Fibroblast of lung (primary cell): ENCODE results near the gene ANXA3. TPM values are rescaled to one million over a fixed set of nuclear protein-coding genes. Genes with fewer than 3 reads are reported as not detected.

Source experiments
- DNase-seq, 2 donors: peaks; one replicate each; pipeline versions ENCODE4 v3.0.0 to v3.0.0-alpha.2; 2010; ENCODE audit warnings: low read depth in 2 of 2
- H2AFZ ChIP-seq: 2 replicates; pipeline ENCODE4 v1.5.1; 2012; ENCODE audit warnings: low read length, control low read depth, inconsistent platforms
- H3K27ac ChIP-seq: 2 replicates; pipeline ENCODE4 v1.5.1; 2011; ENCODE audit warnings: low read length, control low read depth; ENCODE audit not compliant: insufficient read depth
- H3K27me3 ChIP-seq: 2 replicates; pipeline ENCODE4 v1.5.1; 2011; ENCODE audit warnings: mild to moderate bottlenecking, low read length; ENCODE audit not compliant: control insufficient read depth, insufficient read depth
- H3K36me3 ChIP-seq: 2 replicates; pipeline ENCODE4 v1.5.1; 2011; ENCODE audit warnings: low read length; ENCODE audit not compliant: control insufficient read depth, insufficient read depth
- H3K4me1 ChIP-seq: 2 replicates; pipeline ENCODE4 v1.5.1; 2011; ENCODE audit warnings: low read length; ENCODE audit not compliant: control insufficient read depth, insufficient read depth; ENCODE audit errors: extremely low read depth
- H3K4me2 ChIP-seq: 2 replicates; pipeline ENCODE4 v1.5.1; 2011; ENCODE audit warnings: low read length, control low read depth; ENCODE audit not compliant: insufficient read depth; ENCODE audit errors: extremely low read depth
- H3K4me3 ChIP-seq, 4 experiments: fragments of 200-600 bp in 1 of 4; sonication (generic) in 1 of 4; replicated peaks in 1 of 4; 2 replicates each; pipeline ENCODE4 v1.5.1; 2011 to 2016; ENCODE audit warnings: low read length in 4 of 4, low read depth in 3 of 4, mild to moderate bottlenecking in 3 of 4, control low read depth in 2 of 4, inconsistent platforms in 1 of 4, mixed read lengths in 1 of 4; ENCODE audit not compliant: insufficient read depth in 1 of 4; ENCODE audit errors: control extremely low read depth in 1 of 4
- H3K79me2 ChIP-seq: 2 replicates; pipeline ENCODE4 v1.5.1; 2012; ENCODE audit warnings: mild to moderate bottlenecking, low read length, inconsistent platforms; ENCODE audit not compliant: control insufficient read depth, insufficient read depth
- H3K9ac ChIP-seq: 2 replicates; pipeline ENCODE4 v1.5.1; 2011; ENCODE audit warnings: mild to moderate bottlenecking, low read length, control low read depth; ENCODE audit not compliant: insufficient read depth
- H3K9me3 ChIP-seq: 2 replicates; pipeline ENCODE4 v1.5.1; 2012; ENCODE audit warnings: low read depth, low read length; ENCODE audit not compliant: control insufficient read depth, insufficient read depth
- H4K20me1 ChIP-seq: 2 replicates; pipeline ENCODE4 v1.5.1; 2011; ENCODE audit warnings: low read length; ENCODE audit not compliant: control insufficient read depth, insufficient read depth; ENCODE audit errors: extremely low read depth
- CTCF ChIP-seq, 2 donors: IDR thresholded peaks in 1 of 2; conservative IDR thresholded peaks in 1 of 2; 1 replicate in 1 of 2; 2 replicates in 1 of 2; pipeline ENCODE4 v1.5.1; 2011 to 2012; ENCODE audit warnings: low read length in 2 of 2, control low read depth in 1 of 2, inconsistent platforms in 1 of 2, low read depth in 1 of 2, mild to moderate bottlenecking in 1 of 2
- EZH2 ChIP-seq: IDR thresholded peaks from 2 replicates; pipeline ENCODE4 v1.5.1; 2012; ENCODE audit warnings: low read length, control low read depth, mild to moderate bottlenecking; ENCODE audit errors: missing control alignments
- polyA plus RNA-seq, 2 donors: library from polyadenylated mRNA; depleted of rRNA in 1 of 2; stranded (reverse) in 1 of 2; unstranded in 1 of 2; fragments of >200 nt; gene quantifications; 2 replicates each; pipeline ENCODE4 v1.2.1, GENCODE V29; 2011 to 2012; ENCODE audit warnings: missing spikeins in 1 of 2
- total RNA-seq: library from RNA; depleted of rRNA; stranded (reverse); fragments of >200 nt; gene quantifications from 2 replicates; pipeline ENCODE4 v1.2.1, GENCODE V29; 2014

Gene ANXA3
- total and polyA plus RNA-seq, 2 donors (not counting 1 experiment from before 2014, with no cell fraction given): 9.7 to 9.9 TPM

- no peak for DNase-seq
- Histone ChIP-seq H3K4me1 (peaks cover 22% of the 10 kb centered on the region), H2AFZ (no peak overlapping the region), H3K9ac (no peak overlapping the region), H3K36me3 (no peaks in the 10 kb centered on the region), H3K9me3 (no peaks in the 10 kb centered on the region), H3K4me3 (no peak overlapping the region), H3K79me2 (no peaks in the 10 kb centered on the region), H3K27me3 (no peaks in the 10 kb centered on the region), H3K27ac (no peak overlapping the region), H3K4me2 (no peak overlapping the region), H4K20me1 (no peaks in the 10 kb centered on the region)
- no peak for TF ChIP-seq CTCF (conservative IDR thresholded peaks at IDR 0.05 in 1 of 2, IDR thresholded peaks at IDR 0.05 in 1 of 2; ENCODE audit: low read depth in 1 of 2, low read length in 2 of 2)
- TF ChIP-seq EZH2: no peak
These were observed 95.7 kb downstream of the ANXA3 start for GRCh38 chr4:78647272-78647671.

- no peak overlapping the region for H3K4me3 ChIP-seq
These were observed 97.2 kb downstream of the ANXA3 start for GRCh38 chr4:78648640-78649363.

More at GRCh38 chr4:78648640-78649363, 97.2 kb downstream of the ANXA3 start:
- Histone ChIP-seq H3K9me3 (no peaks in the 10 kb centered on the region), H3K27me3 (no peaks in the 10 kb centered on the region), H3K9ac (no peak overlapping the region), H4K20me1 (no peaks in the 10 kb centered on the region), H3K79me2 (no peaks in the 10 kb centered on the region), H3K27ac (no peak overlapping the region), H3K4me1 (peaks cover 26% of the 10 kb centered on the region), H3K36me3 (no peaks in the 10 kb centered on the region), H2AFZ (no peak overlapping the region), H3K4me2 (no peak overlapping the region)
- no peak for TF ChIP-seq EZH2
- TF ChIP-seq CTCF (conservative IDR thresholded peaks at IDR 0.05 in 1 of 2, IDR thresholded peaks at IDR 0.05 in 1 of 2; ENCODE audit: low read depth in 1 of 2, low read length in 2 of 2): no peak
- peak in 1 of 2 donors; percentile 28 for DNase-seq
